Mononuclear cell (primary cell): Measurements from ENCODE around the gene OR4F15. TPM values are rescaled to one million over a fixed set of nuclear protein-coding genes. Genes with fewer than 3 reads are reported as not detected.
"Not testable (repeated sequence)": the region's sequence is repeated elsewhere in the genome, so short reads cannot be mapped to it uniquely, and the experiment has no call there.

Source experiments
- H3K27me3 ChIP-seq: 2 replicates; pipeline ENCODE4 v1.6.0; 2011; ENCODE audit warnings: low read length, control low read depth; ENCODE audit not compliant: insufficient read depth
- H3K4me1 ChIP-seq: 2 replicates; pipeline ENCODE4 v1.5.1; 2011; ENCODE audit warnings: mild to moderate bottlenecking, low read length, control low read depth; ENCODE audit not compliant: insufficient read depth
- H3K4me3 ChIP-seq: 2 replicates; pipeline ENCODE4 v1.5.1; 2011; ENCODE audit warnings: mild to moderate bottlenecking, low read length, moderate library complexity
- H3K9me3 ChIP-seq: 2 replicates; pipeline ENCODE4 v1.5.1; 2011; ENCODE audit warnings: low read depth, mild to moderate bottlenecking, control low read depth, low read length
- total RNA-seq: library from RNA; depleted of rRNA; stranded (reverse); fragments of >200 nt; gene quantifications from one replicate; pipeline ENCODE4 v1.2.3, GENCODE V29; 2012

The OR4F15 gene
- total RNA-seq, 1 donor = not detected

DNA sequence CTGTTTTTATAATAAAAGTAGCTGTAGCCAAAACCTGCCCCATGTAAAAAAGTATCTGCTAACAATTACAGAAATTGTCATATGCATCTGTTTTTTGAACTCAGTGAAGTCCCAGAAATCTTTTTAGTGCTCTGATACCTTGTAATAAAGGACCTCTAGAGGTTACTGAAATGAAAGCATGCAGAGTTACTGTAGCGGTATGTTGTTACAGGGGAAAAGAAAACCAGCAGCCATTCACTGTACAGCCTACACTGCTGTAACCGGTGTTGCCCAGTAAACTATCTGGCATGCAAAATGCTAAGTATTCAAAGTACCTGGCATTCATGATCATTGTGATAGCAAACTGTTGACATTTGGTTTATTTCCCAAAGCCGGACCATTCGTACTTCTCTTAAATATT is 21.3 kb upstream of the OR4F15 start:
- H3K27me3 ChIP-seq, H3K9me3 ChIP-seq, H3K4me1 ChIP-seq, H3K4me3 ChIP-seq: not testable (repeated sequence)

- not testable (repeated sequence) for H3K9me3 ChIP-seq, H3K27me3 ChIP-seq, H3K4me1 ChIP-seq, H3K4me3 ChIP-seq
These were observed 18.0 kb upstream of the OR4F15 start for GRCh38 chr15:101793981-101794380.

DNA sequence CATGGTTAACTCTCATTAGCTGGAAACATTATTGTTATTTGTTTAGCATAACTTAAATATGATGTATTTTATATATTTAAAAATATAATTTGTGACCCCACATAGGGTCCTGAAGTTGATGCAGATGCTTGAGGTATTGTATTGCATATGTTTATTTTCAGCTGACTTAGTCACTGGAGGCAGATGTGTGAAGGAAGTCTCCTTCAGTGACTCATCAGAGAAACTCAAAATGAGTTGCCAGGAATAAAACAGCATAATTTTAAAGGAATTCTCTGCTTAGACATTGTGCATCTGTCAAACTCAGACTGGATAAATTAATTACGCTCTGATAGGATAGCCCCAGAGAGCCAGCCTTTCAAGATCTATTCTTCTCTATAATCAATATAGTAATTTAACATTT is 16.5 kb upstream of the OR4F15 start:
- Histone ChIP-seq H3K4me3 (no peak overlapping the region), H3K27me3 (no peaks in the 10 kb centered on the region), H3K9me3 (no peaks in the 10 kb centered on the region), H3K4me1 (no peaks in the 10 kb centered on the region)

DNA sequence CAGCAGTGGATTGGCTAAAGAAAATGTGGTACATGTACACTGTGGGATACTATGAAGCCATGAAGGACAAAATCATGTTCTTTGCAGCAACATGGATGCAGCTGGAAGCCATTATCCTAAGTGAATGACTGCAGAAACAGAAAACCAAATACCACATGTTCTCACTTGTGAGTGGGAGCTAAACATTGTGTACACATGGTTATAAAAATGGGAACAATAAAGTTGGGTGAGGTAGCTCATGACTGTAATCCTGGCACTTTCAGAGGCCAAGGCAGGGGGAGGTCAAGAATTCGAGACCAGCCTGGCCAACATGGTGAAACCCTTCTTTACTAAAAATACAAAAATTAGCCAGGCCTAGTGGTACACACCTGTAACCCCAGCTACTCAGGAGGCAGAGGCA is 12.3 kb upstream of the OR4F15 start:
- Histone ChIP-seq H3K4me3 (no peak overlapping the region), H3K9me3 (no peaks in the 10 kb centered on the region), H3K27me3 (no peaks in the 10 kb centered on the region), H3K4me1 (no peaks in the 10 kb centered on the region)

DNA sequence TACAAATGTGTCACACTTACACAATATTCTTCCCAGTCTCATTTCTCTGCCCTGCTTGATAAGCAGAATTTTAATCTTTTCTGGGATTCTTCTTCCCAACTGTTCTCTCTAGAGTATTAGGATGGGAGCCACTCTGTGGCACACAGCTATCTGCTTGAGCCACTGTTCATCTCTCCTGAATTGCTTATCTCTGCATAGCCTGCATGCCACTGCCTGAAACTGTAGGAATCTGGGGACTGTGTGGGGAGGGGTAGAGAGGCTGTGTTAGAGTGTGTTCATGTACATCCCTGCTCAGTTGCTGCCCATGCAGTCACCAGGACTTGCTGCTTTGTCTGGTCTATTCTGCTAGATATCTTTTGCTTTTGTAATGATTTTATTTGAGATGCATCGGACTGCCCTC is 11.0 kb upstream of the OR4F15 start:
- no peaks in the 10 kb centered on the region for H3K9me3 ChIP-seq
- H3K4me3 ChIP-seq = no peak overlapping the region
- H3K4me1 ChIP-seq = no peaks in the 10 kb centered on the region
- peaks cover 3% of the 10 kb centered on the region for H3K27me3 ChIP-seq

DNA sequence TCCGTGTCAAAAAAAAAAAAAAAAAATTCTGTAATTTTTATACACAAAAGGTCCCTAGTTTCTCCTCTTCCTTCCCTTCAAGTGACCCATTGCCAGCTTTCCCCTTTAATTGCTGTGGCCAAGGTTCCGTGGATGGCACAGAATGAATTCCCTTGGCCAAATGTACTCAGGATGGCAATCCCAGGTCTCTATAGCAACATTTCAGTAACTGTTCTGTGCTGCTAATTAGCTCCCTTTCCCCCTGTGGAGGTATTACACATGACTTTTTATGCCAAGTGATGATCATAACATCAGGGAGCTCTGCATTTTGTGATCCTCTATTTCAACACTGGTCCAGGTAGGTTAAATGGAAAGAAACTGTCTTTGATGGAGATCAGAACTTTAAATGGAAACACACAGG is 8.8 kb upstream of the OR4F15 start, which contains the start of gene OR4F6:
TSS of gene OR4F6 (plus strand) at position 301 of the 400 bp plus-strand sequence. CDS start 2,211 bp downstream, outside the sequence.
- no peaks in the 10 kb centered on the region for H3K9me3 ChIP-seq
- H3K4me3 ChIP-seq = no peak within 1 kb of the TSS
- no peaks in the 10 kb centered on the region for H3K4me1 ChIP-seq
- H3K27me3 ChIP-seq = peaks cover 3% of the 10 kb centered on the region

DNA sequence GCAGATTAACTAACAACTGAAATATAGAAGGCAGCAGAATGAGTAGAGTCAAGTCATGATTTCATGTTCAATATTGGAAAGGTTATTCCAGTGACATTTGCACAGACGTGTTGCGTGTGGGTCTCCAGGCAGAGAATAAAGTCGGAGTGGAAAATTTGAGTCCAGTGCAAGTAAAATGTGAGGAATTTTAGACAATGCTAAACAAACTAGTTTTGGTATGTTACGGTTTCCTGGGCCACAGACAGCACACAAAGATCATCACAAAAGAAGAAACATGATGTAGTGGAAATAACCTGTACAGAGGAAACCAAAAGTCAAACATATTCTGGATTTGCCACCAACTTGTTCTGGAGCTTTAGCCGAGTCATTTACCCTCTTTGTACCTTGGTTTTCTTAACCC is 8.3 kb upstream of the OR4F15 start:
- Histone ChIP-seq H3K27me3 (peaks cover 3% of the 10 kb centered on the region), H3K4me1 (no peaks in the 10 kb centered on the region), H3K9me3 (no peaks in the 10 kb centered on the region), H3K4me3 (no peak overlapping the region)

DNA sequence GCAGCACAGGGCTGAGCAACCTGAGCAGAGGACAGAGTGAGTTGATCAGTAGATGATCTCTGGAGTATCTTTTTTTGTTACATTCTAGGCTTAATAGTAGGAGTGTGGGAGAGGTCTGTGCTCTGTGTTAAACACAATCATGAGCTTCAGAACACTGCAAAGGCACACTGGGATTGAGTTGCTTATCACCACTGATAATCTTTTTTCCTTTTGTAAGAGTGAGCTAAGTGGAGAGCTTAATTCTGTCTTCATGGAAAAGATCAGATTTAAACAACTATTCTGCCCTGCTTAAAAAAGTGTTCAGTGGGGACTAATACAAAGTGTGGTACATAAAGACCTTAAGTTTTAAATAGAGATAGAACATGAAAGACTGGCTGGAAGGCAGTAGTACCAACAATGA is 7.6 kb upstream of the OR4F15 start:
- Histone ChIP-seq H3K4me1 (no peaks in the 10 kb centered on the region), H3K27me3 (peaks cover 3% of the 10 kb centered on the region), H3K4me3 (no peak overlapping the region), H3K9me3 (no peaks in the 10 kb centered on the region)

DNA sequence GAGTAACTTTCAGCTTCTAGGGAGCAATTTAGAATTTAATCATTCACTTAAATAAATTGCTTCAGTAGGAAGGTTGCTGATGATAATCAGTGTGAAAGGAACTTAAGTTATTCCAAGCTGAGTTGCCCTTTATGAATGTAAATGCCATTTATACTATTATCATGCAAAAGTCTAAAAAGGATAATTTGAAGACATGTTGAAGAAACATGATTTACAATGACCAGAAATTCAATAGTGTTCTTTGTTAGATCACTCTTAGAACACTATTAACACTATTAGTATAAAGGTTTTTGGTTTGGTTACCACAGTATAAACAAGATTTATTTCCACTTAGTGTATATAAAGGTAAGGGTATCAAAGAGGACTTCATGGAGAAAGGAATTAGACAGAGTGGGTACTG is 7.1 kb upstream of the OR4F15 start:
- H3K4me1 ChIP-seq = no peaks in the 10 kb centered on the region
- H3K27me3 ChIP-seq = peaks cover 8% of the 10 kb centered on the region

DNA sequence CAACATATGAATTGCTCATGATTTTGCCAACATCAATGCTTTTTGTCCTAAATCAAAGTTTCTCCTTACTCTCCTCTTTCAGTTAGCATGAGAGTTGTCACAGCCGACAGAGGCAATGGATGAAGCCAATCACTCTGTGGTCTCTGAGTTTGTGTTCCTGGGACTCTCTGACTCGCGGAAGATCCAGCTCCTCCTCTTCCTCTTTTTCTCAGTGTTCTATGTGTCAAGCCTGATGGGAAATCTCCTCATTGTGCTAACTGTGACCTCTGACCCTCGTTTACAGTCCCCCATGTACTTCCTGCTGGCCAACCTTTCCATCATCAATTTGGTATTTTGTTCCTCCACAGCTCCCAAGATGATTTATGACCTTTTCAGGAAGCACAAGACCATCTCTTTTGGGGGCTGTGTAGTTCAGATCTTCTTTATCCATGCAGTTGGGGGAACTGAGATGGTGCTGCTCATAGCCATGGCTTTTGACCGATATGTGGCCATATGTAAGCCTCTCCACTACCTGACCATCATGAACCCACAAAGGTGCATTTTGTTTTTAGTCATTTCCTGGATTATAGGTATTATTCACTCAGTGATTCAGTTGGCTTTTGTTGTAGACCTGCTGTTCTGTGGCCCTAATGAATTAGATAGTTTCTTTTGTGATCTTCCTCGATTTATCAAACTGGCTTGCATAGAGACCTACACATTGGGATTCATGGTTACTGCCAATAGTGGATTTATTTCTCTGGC is 6.2 kb upstream of the OR4F15 start:
- Histone ChIP-seq H3K4me3 (no peak overlapping the region), H3K9me3 (no peaks in the 10 kb centered on the region), H3K4me1 (no peaks in the 10 kb centered on the region), H3K27me3 (peaks cover 9% of the 10 kb centered on the region)

More for the DNA sequence above, 7.1 kb upstream of the OR4F15 start:
- Histone ChIP-seq H3K4me3 (no peak overlapping the region), H3K9me3 (no peaks in the 10 kb centered on the region)

- Histone ChIP-seq H3K27me3 (peaks cover 9% of the 10 kb centered on the region), H3K4me1 (no peaks in the 10 kb centered on the region), H3K9me3 (no peaks in the 10 kb centered on the region), H3K4me3 (no peak overlapping the region)
These were observed 4.6 kb upstream of the OR4F15 start for GRCh38 chr15:101807345-101807945.

DNA sequence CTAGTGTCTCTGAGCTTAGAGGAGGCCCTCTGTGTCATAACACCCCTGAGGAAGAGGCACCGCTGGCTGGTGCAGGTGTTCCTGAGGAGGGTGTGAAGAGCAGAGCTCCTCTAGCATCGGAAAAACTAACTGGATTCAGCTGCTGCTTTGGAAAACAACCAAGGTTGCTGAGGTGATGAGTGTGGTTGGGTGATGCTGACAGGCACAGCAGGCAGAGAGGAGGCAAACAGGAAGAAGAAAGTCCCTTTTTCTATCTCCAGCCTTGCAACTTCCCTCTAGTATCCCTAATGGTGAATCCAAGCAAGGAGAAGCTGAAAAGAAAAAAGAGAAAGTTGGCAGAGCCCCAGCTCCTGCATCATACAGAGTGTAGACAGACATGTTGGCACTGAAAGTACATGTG is 3.8 kb upstream of the OR4F15 start:
- H3K4me1 ChIP-seq = no peaks in the 10 kb centered on the region
- H3K9me3 ChIP-seq = no peaks in the 10 kb centered on the region
- H3K27me3 ChIP-seq = peaks cover 9% of the 10 kb centered on the region
- H3K4me3 ChIP-seq = no peak overlapping the region

DNA sequence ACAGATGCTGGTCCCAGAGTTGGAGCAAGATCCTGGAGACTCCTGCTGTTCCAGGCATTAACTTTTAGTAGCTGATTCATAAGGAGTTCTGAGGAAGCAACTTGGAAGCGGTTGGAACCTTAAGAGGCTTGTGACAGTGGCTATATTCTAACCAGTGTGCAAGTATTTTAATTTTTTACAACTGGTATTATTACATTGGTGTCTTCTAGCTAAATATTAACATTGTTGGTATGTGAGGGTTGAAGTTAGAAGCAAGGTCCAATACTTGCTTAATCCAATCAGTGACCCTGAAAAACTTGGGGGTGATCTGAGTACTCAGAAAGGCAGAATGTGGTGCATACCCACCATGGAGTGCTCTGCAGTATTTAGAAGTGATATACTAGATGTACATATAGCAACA is 1.5 kb upstream of the OR4F15 start:
- Histone ChIP-seq H3K4me3 (no peak overlapping the region), H3K9me3 (no peaks in the 10 kb centered on the region), H3K4me1 (no peaks in the 10 kb centered on the region), H3K27me3 (peaks cover 7% of the 10 kb centered on the region)

DNA sequence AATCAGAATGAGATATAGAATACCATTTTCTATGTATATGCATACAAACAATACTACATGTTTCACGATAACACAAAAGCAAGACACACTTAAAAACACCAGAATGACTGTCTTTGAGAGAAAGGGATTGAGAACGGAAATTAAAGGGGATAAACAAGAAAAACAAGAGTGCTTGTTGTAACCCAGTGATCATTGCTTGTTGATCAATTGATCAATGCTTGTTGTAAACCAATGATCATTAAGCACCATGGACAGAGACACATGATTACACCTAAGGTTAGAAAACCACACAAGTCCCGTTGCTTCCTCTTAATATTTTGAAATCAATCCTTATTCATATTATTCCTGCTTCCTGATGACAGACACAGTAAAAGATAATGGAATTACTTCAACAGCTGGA is 1.1 kb upstream of the OR4F15 start:
- H3K27me3 ChIP-seq = peaks cover 7% of the 10 kb centered on the region
- H3K9me3 ChIP-seq = no peaks in the 10 kb centered on the region
- H3K4me3 ChIP-seq = no peak overlapping the region
- no peaks in the 10 kb centered on the region for H3K4me1 ChIP-seq

DNA sequence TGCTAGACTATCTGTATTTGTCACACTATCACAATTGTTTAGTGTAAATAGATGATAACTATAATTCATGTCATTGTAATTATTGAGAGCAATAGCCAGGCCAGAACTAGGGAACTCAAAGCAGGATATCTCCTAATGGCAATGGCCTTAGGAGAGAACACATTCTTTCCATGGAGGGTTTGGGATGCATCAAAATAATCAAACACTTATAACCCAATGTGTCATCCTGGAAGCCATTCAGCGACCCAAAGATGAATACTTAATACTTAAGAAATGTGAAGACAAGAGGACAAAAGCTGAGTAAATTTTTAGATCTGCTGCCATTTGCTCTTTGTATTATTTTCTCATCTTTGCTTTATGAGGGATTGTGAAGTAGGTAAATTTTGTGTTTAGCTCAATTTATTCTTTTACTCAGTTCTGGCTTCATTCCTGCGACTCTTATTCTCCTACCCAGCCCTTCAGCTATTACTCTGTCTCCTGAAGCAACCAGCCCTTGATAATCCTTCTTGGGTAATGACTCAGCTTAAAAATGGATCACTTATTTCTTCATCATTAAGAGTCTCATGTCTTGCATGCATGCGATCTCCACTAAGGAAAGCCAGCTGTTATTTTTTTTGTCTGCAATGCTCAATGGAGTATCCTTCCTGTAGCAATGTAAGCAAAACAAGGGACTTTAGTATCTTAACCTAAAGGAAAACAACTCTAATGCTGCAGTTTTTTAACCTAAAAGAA is 2.0 kb downstream of the OR4F15 start:
- no peak overlapping the region for H3K4me3 ChIP-seq
- H3K9me3 ChIP-seq = no peaks in the 10 kb centered on the region
- H3K4me1 ChIP-seq = no peaks in the 10 kb centered on the region

More for the DNA sequence above, 2.0 kb downstream of the OR4F15 start:
- H3K27me3 ChIP-seq = peaks cover 7% of the 10 kb centered on the region
